SKM-1 (cell line): ENCODE data around the gene TENM3.
A peak's percentile ranks its signal among the peaks of the same experiment; 100 is the strongest.

ENCODE experiments used
- DNase-seq: peaks from one replicate; lab custom pipeline; 2025; ENCODE audit not compliant: unreplicated experiment; lab: John Stamatoyannopoulos, UW

Gene TENM3

DNA sequence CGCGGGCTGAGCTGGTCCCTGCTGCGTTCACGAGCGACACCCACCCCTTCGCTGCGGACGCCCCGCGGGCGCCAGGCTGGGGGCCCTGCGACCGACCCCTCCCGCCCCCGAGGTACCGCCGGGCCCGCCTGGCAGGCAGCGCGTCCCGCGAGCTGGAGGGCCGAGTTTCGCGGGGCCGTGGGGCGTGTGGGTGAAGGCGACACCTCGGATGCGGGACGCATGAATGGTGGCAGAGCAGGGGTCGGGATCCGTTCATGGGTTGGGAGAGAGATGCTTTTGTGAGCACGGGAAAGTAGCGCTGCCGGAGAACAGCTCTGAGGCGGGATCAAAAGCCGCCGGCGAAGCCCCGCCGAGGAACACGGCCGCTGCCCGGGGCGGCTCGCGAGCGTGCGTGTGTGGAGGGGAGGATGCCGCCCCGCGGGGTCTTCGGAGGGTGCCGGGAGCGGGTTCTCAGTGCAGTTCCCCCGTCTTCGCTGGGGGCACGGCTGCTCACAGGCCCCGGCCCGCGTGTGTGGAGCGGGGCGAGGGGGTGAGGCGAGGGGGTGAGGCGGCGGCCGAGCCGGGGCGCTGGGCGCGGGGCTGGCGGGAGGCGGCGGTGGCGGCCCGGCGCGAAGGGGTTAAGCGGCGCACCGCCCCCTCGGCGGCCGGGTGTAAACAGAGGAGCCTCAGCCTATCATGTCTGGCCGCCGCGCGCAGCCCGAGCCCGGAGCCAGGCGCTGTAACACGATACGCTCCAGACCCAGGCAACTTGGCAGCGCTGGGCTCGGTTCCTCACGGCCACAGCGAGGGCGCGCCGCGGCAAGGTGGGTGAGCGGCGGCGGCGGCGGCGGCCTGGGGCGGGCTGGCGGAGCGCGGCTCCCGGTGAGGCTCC is 205.3 kb downstream of the TENM3 start:
- peak; percentile 24 for DNase-seq

DNA sequence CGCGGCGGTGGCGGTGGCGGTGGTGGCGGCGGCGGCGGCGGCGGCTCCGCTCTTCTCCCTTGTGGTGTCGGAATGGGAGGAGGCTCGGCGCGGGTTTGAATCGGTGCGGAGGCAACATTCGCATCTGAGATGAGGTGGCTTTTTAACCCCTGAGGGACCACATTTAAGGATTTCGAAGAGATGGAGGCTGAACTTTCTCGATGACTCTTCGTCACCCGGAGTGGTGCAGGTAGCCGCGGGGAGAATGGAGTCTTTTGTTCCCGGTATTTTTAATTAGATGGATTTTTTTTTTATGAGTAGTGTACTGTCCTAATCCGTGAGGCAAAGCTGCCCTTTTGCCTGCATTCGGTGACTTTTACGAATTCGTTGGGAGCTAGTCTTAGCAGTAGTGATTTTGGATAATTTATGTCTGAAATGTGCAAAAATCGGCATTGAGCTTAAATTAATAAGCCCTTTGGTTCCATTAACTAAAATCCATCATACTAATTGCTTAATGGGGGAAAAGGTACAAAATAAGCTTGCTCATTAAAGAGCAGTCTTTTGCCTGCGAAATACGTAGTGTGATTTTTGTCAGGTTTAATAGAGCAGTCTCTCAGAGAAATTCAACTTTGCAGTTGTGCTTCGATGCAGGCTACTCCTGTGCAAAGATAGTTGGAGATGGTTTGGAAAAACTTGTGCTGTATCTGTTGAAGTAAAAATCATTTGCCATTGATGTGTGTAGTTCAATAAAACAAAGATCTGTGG is 206.2 kb downstream of the TENM3 start:
- no peak for DNase-seq

- no peak for DNase-seq
These were observed 206.8 kb downstream of the TENM3 start for GRCh38 chr4:182449930-182450439.

- DNase-seq, result no peak
These were observed 208.2 kb downstream of the TENM3 start for GRCh38 chr4:182451441-182451840.

GRCh38 chr4:182453830-182454229 is 210.6 kb downstream of the TENM3 start:
- DNase-seq, result no peak

DNA sequence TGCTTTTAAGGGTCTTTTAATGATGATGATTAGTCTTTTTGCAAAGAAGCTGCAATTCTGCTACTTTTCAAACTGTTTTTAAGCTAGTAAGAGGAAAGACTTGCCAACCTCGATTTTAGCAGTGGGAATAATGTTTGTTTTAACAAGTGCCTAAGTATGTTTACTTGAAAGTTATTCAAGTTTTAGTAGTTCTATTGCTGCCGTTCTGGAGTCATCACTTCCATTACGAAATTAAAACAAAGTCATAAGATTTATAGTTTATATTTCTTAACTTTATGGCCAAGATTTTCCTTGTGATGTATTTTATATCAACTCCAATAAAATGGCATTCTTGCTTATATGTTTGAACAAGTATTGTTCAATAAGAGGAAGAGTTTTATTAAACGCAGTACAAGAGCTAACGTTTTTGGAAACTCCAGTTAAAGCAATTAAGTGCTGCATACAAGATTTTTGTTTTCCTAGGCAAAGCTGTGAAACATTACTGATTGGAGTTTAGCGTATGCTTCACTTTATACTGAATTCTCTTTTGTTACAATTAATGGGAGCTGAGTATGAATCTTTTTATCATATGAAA is 211.3 kb downstream of the TENM3 start:
- DNase-seq, result no peak

DNA sequence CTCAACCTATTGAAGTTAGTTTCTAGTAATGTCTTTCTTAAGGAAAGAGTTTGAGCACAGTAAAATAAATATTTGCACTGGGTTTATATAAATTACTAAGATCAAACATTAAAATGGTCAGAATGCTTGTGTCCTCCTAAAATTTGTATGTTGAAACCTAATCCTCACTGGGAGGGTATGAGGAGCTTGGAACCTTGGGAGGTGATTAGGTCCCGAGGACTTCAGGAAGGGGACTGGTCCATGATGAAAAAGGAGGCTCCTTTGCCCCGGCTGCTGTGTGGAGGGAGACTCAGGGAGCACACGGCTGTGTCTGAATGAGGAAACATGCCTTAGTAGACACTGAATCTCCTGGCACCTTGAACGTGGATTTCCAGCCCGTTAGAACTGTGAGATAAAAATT is 221.9 kb downstream of the TENM3 start:
- DNase-seq, result no peak

DNA sequence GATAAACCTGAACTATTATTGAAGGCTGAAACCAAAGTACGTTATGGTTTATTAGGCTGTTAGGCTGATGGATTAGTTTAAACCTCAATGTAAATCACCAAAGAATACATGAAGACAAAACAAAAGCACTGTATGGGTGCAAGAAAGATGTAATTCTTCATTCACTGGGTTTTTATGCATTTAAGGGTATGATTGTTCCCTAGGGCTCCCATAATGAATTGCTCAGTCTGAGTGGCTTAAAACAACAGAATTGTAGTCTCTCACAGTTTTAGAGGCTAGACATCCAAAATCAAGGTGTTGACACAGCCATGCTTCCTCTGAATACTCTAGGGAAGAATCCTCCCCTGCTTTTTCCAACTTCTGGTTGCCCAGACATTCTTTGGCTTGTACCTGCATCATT is 222.8 kb downstream of the TENM3 start:
- no peak for DNase-seq

GRCh38 chr4:182470215-182470614 is 227.0 kb downstream of the TENM3 start:
- DNase-seq, result no peak

GRCh38 chr4:182475539-182475938 is 232.3 kb downstream of the TENM3 start:
- no peak for DNase-seq

DNA sequence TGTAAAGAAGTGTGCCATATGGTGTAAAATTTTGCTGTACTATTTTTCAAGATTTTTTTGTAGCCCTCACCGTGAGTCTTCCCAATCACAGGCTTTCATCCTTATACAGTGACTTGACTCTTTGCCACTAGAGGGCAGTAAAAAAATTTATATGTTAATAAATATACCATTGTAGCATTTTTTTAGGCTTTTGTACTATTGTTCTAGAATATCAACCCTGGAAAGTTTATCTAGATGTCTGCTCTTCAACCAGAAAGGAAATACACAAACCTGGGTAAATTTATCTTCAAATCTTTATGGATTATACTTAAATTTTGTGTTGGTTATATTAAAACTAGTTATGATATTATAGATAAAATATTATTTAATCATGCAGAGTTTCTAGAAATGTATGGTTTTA is 235.3 kb downstream of the TENM3 start:
- DNase-seq, result peak; percentile 57

DNA sequence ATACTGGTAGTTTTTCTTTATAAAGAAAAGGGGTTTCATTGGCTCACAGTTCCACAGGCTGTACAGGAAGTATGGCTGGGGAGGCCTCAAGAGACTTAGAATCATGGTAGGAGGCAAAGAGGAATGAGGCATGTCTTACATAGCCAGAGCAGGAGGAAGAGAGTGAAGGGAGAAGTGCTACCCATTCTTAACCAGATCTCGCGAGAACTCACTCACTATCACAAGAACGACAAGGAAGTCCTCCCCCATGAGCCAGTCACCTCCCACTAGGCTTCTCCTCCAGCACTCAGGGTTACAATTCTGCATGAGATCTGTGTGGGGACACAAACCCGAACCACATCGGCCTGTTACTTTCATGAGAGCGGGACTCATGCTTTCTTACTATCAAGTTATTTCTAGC is 240.5 kb downstream of the TENM3 start:
- DNase-seq, result no peak

- DNase-seq, result no peak
These were observed 243.7 kb downstream of the TENM3 start for GRCh38 chr4:182486881-182487280.

- no peak for DNase-seq
These were observed 245.7 kb downstream of the TENM3 start for GRCh38 chr4:182488896-182489295.

- no peak for DNase-seq
These were observed 246.4 kb downstream of the TENM3 start for GRCh38 chr4:182489607-182490006.

GRCh38 chr4:182491719-182492118 is 248.5 kb downstream of the TENM3 start:
- DNase-seq, result no peak

- no peak for DNase-seq
These were observed 249.2 kb downstream of the TENM3 start for GRCh38 chr4:182492423-182492822.

GRCh38 chr4:182493377-182493776 is 250.2 kb downstream of the TENM3 start:
- DNase-seq, result no peak

DNA sequence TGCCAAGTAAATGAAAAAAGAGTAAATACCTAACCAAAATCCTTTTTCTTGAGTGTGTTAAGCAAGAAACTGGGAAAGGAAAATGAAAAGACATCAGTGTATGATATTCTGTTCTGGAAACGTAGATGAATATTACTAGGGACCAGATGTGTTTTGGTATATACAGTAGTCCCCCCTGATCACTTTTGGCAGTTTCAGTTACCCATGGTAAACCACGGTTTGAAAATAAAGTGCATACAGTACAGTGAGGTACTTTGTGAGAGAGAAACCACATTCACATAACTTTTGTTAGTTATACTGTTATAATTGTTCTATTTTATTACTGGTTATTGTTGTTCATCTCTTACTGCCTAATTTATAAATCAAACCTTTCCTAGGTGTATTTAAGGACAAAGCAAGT is 250.9 kb downstream of the TENM3 start:
- no peak for DNase-seq

GRCh38 chr4:182495031-182495430 is 251.8 kb downstream of the TENM3 start:
- DNase-seq, result no peak

- DNase-seq, result no peak
These were observed 252.6 kb downstream of the TENM3 start for GRCh38 chr4:182495645-182496385.
